IMR-90 (cell line): ENCODE data around the gene BRF1. TPM values are rescaled to one million over a fixed set of nuclear protein-coding genes. Genes with fewer than 3 reads are reported as not detected.

Source experiments
- ATAC-seq: fragments of 200-7000 bp; cut with Tn5 transposase; 2 replicates; pipeline ENCODE4 v1.9.1; 2020; ENCODE audit warnings: low read depth, mild to moderate bottlenecking, moderate library complexity
- BruUV-seq: library from RNA; stranded (reverse); fragments of 400-500 nt; replicated peaks from 2 replicates; lab custom pipeline; 2021; lab: Mats Ljungman, UMichigan
- CTCF ChIA-PET: fragments of 300-600 bp; formaldehyde crosslinking; extraction: SDS; loops from one replicate; lab custom pipeline; 2021; ENCODE audit warnings: antibody characterized with exemption; lab: Yijun Ruan, JAX
- POLR2A ChIA-PET: fragments of 300-600 bp; sonication (Branson Sonifier 250); formaldehyde crosslinking; loops from one replicate; lab custom pipeline; 2022; ENCODE audit warnings: antibody characterized with exemption; ENCODE audit not compliant: unreplicated experiment; lab: Charles Lee
- DNase-seq: peaks from one replicate; pipeline ENCODE4 v3.0.0; 2013
- H2AFZ ChIP-seq: replicated peaks from 2 replicates; pipeline ENCODE3; 2013; ENCODE audit warnings: low read length, mild to moderate bottlenecking; ENCODE audit not compliant: poor library complexity
- H2AK5ac ChIP-seq: 2 replicates; pipeline ENCODE4 v1.6.1; 2013; ENCODE audit warnings: low read depth, low read length, inconsistent platforms
- H2AK9ac ChIP-seq: replicated peaks from 2 replicates; pipeline ENCODE3; 2013; ENCODE audit warnings: mild to moderate bottlenecking, low read depth, low read length, moderate library complexity; ENCODE audit not compliant: poor library complexity
- H2BK120ac ChIP-seq: 2 replicates; pipeline ENCODE4 v1.6.1; 2013; ENCODE audit warnings: low read depth, low read length, inconsistent platforms
- H2BK15ac ChIP-seq: 3 replicates; pipeline ENCODE4 v1.6.1; 2013; ENCODE audit warnings: low read depth, low read length, inconsistent platforms
- H2BK20ac ChIP-seq: 2 replicates; pipeline ENCODE4 v1.6.1; 2013; ENCODE audit warnings: low read depth, mild to moderate bottlenecking, inconsistent platforms, low read length, moderate library complexity
- H2BK5ac ChIP-seq: 2 replicates; pipeline ENCODE4 v1.6.1; 2013; ENCODE audit warnings: mild to moderate bottlenecking, low read depth, low read length, inconsistent platforms; ENCODE audit not compliant: poor library complexity, severe bottlenecking
- H3K14ac ChIP-seq: replicated peaks from 2 replicates; pipeline ENCODE4 v1.6.1; 2013; ENCODE audit warnings: low read depth, low read length, inconsistent platforms
- H3K18ac ChIP-seq: 2 replicates; pipeline ENCODE4 v1.6.1; 2013; ENCODE audit warnings: low read depth, low read length, control low read depth
- H3K23ac ChIP-seq: 2 replicates; pipeline ENCODE4 v1.6.1; 2013; ENCODE audit warnings: low read depth, low read length, inconsistent platforms
- H3K27ac ChIP-seq: 2 replicates; pipeline ENCODE4 v1.5.1; 2013; ENCODE audit warnings: mild to moderate bottlenecking, control low read depth, low read length; ENCODE audit not compliant: insufficient read depth
- H3K27me3 ChIP-seq: 2 replicates; pipeline ENCODE4 v1.6.1; 2013; ENCODE audit warnings: low read length; ENCODE audit not compliant: control insufficient read depth, insufficient read depth
- H3K36me3 ChIP-seq: 2 replicates; pipeline ENCODE4 v1.6.1; 2013; ENCODE audit warnings: low read length, mixed read lengths; ENCODE audit not compliant: control insufficient read depth, insufficient read depth
- H3K4ac ChIP-seq: 2 replicates; pipeline ENCODE4 v1.6.1; 2013; ENCODE audit warnings: low read depth, low read length, inconsistent platforms
- H3K4me1 ChIP-seq: 2 replicates; pipeline ENCODE4 v1.6.1; 2013; ENCODE audit warnings: low read length, mixed read lengths; ENCODE audit not compliant: control insufficient read depth, insufficient read depth
- H3K4me2 ChIP-seq: 2 replicates; pipeline ENCODE4 v1.6.1; 2013; ENCODE audit warnings: low read depth, mild to moderate bottlenecking, control low read depth, low read length, moderate library complexity
- H3K4me3 ChIP-seq: 2 replicates; pipeline ENCODE4 v1.5.1; 2013; ENCODE audit warnings: low read depth, mild to moderate bottlenecking, control low read depth, low read length, moderate library complexity; ENCODE audit not compliant: insufficient read depth
- H3K56ac ChIP-seq: 2 replicates; pipeline ENCODE4 v1.6.1; 2013; ENCODE audit warnings: low read length, inconsistent platforms; ENCODE audit not compliant: insufficient read depth; ENCODE audit errors: extremely low read depth
- H3K79me1 ChIP-seq, 2 experiments: 2 replicates each; pipeline ENCODE4 v1.6.1; 2013; ENCODE audit warnings: low read length in 2 of 2, inconsistent platforms in 1 of 2, low read depth in 1 of 2
- H3K9ac ChIP-seq: 2 replicates; pipeline ENCODE4 v1.6.1; 2013; ENCODE audit warnings: low read depth, low read length, control low read depth
- H3K9me1 ChIP-seq: 2 replicates; pipeline ENCODE4 v1.6.1; 2013; ENCODE audit warnings: low read length, inconsistent platforms; ENCODE audit not compliant: insufficient read depth
- H3K9me3 ChIP-seq: 2 replicates; pipeline ENCODE4 v1.6.1; 2013; ENCODE audit warnings: low read length; ENCODE audit not compliant: control insufficient read depth, insufficient read depth
- H4K20me1 ChIP-seq: 2 replicates; pipeline ENCODE4 v1.6.1; 2013; ENCODE audit warnings: low read length, inconsistent platforms; ENCODE audit not compliant: insufficient read depth
- H4K5ac ChIP-seq: 2 replicates; pipeline ENCODE4 v1.6.1; 2013; ENCODE audit warnings: mild to moderate bottlenecking, low read depth, low read length, control low read depth
- H4K8ac ChIP-seq, 2 experiments: 2 replicates each; pipeline ENCODE4 v1.6.1; 2013; ENCODE audit warnings: low read depth in 2 of 2, low read length in 2 of 2, control low read depth in 1 of 2, inconsistent platforms in 1 of 2
- H4K91ac ChIP-seq: 2 replicates; pipeline ENCODE4 v1.6.1; 2013; ENCODE audit warnings: low read depth, low read length, inconsistent platforms; ENCODE audit not compliant: insufficient read depth
- MXI1 ChIP-seq: IDR thresholded peaks from 2 replicates; pipeline ENCODE4 v1.6.1; 2012; ENCODE audit warnings: low read depth, mild to moderate bottlenecking, low read length, moderate library complexity, borderline replicate concordance
- WGBS, 2 experiments: methylation state at CpG; one replicate each; pipeline versions ENCODE4 v1.1.5 to v1.1.7; 2013; ENCODE audit warnings: missing lambda C conversion rate in 2 of 2; ENCODE audit not compliant: insufficient read length in 1 of 2; ENCODE audit errors: extremely low coverage in 2 of 2; 5-methylcytosine and 5-hydroxymethylcytosine counted together
- dilution Hi-C: fragments of 300-500 bp; cut with HindIII; formaldehyde crosslinking; loops from one replicate; pipeline ENCODE4 v1.14.3; 2018; ENCODE audit warnings: low sequenced_read_pairs; ENCODE audit not compliant: unreplicated experiment
- in situ Hi-C: fragments of 300-500 bp; cut with MboI; formaldehyde crosslinking; loops from 3 replicates; pipeline ENCODE4 v1.14.3; 2019; ENCODE audit warnings: low sequenced_read_pairs, inconsistent platforms, mixed read lengths
- intact Hi-C: fragments of 100-400 bp; cut with micrococcal nuclease; formaldehyde crosslinking; loops from 2 replicates; pipeline ENCODE4 v1.10.0; 2022
- polyA plus RNA-seq, 3 experiments: library from polyadenylated mRNA; depleted of rRNA; stranded (reverse); fragments of >200 nt; gene quantifications; 2 replicates each; pipeline ENCODE4 v1.2.3, GENCODE V29; 2012; ENCODE audit warnings: low replicate concordance in 1 of 3
- total RNA-seq: library from RNA; depleted of rRNA; stranded (reverse); fragments of >200 nt; gene quantifications from 2 replicates; pipeline ENCODE4 v1.2.3, GENCODE V29; 2012
- TF ChIP-seq, protein P1 (sequence below): fragments of 150-350 bp; IDR thresholded peaks from 2 replicates; pipeline ENCODE4 v1.6.1; 2017; ENCODE audit warnings: mild to moderate bottlenecking, antibody characterized with exemption, low read length, low read depth

The BRF1 gene
- total and polyA plus RNA-seq, 2 of the 4 experiments (the other 2 are of a cell fraction): 12.4 to 16.7 TPM

DNA sequence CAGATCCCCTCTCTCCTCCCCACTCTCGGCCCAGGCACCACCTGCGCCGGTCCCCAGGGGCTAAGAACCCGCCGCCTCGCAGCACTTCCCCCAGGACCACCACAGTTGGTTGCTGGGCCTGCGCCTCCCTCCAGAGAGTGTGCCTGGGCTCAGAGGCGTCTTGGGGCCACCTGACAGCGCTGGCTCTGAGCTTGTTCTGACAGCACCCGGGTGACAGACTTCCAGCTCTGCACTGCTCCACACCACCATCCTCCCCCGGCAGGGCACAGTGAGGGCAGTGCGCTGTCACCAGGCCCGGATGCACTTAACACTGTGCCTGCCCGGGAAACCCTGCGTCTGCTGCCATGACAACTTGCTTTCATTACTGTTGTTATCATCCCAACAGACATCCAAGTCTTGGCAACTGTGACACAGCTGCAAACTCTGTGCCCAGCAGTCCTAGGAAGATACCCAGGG, 6.6 kb downstream of the BRF1 start:
- TF ChIP-seq, protein P1, sequence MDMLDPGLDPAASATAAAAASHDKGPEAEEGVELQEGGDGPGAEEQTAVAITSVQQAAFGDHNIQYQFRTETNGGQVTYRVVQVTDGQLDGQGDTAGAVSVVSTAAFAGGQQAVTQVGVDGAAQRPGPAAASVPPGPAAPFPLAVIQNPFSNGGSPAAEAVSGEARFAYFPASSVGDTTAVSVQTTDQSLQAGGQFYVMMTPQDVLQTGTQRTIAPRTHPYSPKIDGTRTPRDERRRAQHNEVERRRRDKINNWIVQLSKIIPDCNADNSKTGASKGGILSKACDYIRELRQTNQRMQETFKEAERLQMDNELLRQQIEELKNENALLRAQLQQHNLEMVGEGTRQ: no peak
- TF ChIP-seq MXI1: peak; percentile 36; the same call in 1 of the 2 replicates
- H2AK9ac ChIP-seq: no peak overlapping the region
- no peak overlapping the region for H3K9ac ChIP-seq
- H3K4ac ChIP-seq: no peak overlapping the region
- H3K36me3 ChIP-seq: no peaks in the 10 kb centered on the region
- no peak overlapping the region for H2BK120ac ChIP-seq
- H3K56ac ChIP-seq: no peak overlapping the region
- H4K91ac ChIP-seq: no peak overlapping the region
- H2AK5ac ChIP-seq: no peak overlapping the region
- ChIA-PET POLR2A (no interaction called here), CTCF (no interaction called here)
- WGBS, 2 experiments: 100% methylated on average over 2 of the region's 15 CpGs; no CpG with 5 or more reads in 1 of the 2 experiments
- peak overlapping the region; percentile 3; the same call in 1 of the 2 replicates for H3K23ac ChIP-seq
- H3K14ac ChIP-seq: no peak overlapping the region; the same call in 1 of the 2 replicates
- no peak overlapping the region for H2BK5ac ChIP-seq
- peaks cover 48% of the 10 kb centered on the region for H4K20me1 ChIP-seq
- in situ Hi-C loops (no loop called here), dilution Hi-C loops (no loop called here), intact Hi-C loops (no loop called here)
- no peak overlapping the region for H3K18ac ChIP-seq
- no peak overlapping the region for H3K27ac ChIP-seq
- no peak overlapping the region for H4K8ac ChIP-seq
- peaks cover 6% of the 10 kb centered on the region for H3K4me1 ChIP-seq
- no peak overlapping the region for H4K5ac ChIP-seq
- DNase-seq (peak; percentile 50), ATAC-seq (peak; percentile 72)
- 0 out of 2 replicates have a peak, but pooled peaks cover under 1% of the 10 kb centered on the region for H3K9me1 ChIP-seq
- no peak overlapping the region for H2BK15ac ChIP-seq
- H2BK20ac ChIP-seq: no peak overlapping the region
- H3K79me1 ChIP-seq: peaks cover 17 to 64% of the 10 kb centered on the region in 2 experiments
- H3K4me3 ChIP-seq: no peak overlapping the region
- no peak overlapping the region for H2AFZ ChIP-seq
- no peaks in the 10 kb centered on the region for H3K9me3 ChIP-seq
- no peaks in the 10 kb centered on the region for H3K27me3 ChIP-seq
- H3K4me2 ChIP-seq: no peak overlapping the region
- BruUV-seq: no TSS peak
